GM21515 (cell line): ENCODE measurements around the gene PLEK2.
"Not testable (repeated sequence)": the region's sequence is repeated elsewhere in the genome, so short reads cannot be mapped to it uniquely, and the experiment has no call there.

ENCODE experiments used
- ATAC-seq: cut with Tn5 transposase; IDR thresholded peaks from one replicate; pipeline ENCODE4 v1.9.1; 2021; ENCODE audit not compliant: unreplicated experiment

The PLEK2 gene

GRCh38 chr14:67429510-67430205 is 17.7 kb upstream of the PLEK2 start:
- no peak for ATAC-seq

- no peak for ATAC-seq
Observed at GRCh38 chr14:67428501-67429031, 16.6 kb upstream of the PLEK2 start.

- no peak for ATAC-seq
Observed at GRCh38 chr14:67426983-67427606, 15.1 kb upstream of the PLEK2 start.

- ATAC-seq: no peak
Observed at GRCh38 chr14:67426161-67426560, 14.2 kb upstream of the PLEK2 start.

- no peak for ATAC-seq
Observed at GRCh38 chr14:67425608-67426007, 13.6 kb upstream of the PLEK2 start.

- ATAC-seq: no peak
Observed at GRCh38 chr14:67424539-67424938, 12.6 kb upstream of the PLEK2 start.

- ATAC-seq: no peak
Observed at GRCh38 chr14:67423424-67423823, 11.5 kb upstream of the PLEK2 start.

- ATAC-seq: no peak
Observed at GRCh38 chr14:67421356-67422224, 9.6 kb upstream of the PLEK2 start.

GRCh38 chr14:67420102-67420739 is 8.3 kb upstream of the PLEK2 start:
- no peak for ATAC-seq

GRCh38 chr14:67418401-67419191 is 6.6 kb upstream of the PLEK2 start:
- no peak for ATAC-seq

- ATAC-seq: no peak
Observed at GRCh38 chr14:67417633-67418032, 5.7 kb upstream of the PLEK2 start.

- ATAC-seq: no peak
Observed at GRCh38 chr14:67416810-67417209, 4.8 kb upstream of the PLEK2 start.

- ATAC-seq: no peak
Observed at GRCh38 chr14:67416085-67416484, 4.1 kb upstream of the PLEK2 start.

- not testable (repeated sequence) for ATAC-seq
Observed at GRCh38 chr14:67415610-67416009, 3.6 kb upstream of the PLEK2 start.

GRCh38 chr14:67413806-67414769 is 2.1 kb upstream of the PLEK2 start:
- ATAC-seq: no peak

GRCh38 chr14:67411370-67411769 is 595 bp downstream of the PLEK2 start:
- no peak for ATAC-seq

- ATAC-seq: no peak
Observed at GRCh38 chr14:67410313-67410712, 1.7 kb downstream of the PLEK2 start.

GRCh38 chr14:67409461-67409860 is 2.5 kb downstream of the PLEK2 start:
- no peak for ATAC-seq

GRCh38 chr14:67408122-67408801 is 3.7 kb downstream of the PLEK2 start:
- not testable (repeated sequence) for ATAC-seq
